Activated CD8-positive, alpha-beta T cell treated with anti-CD3 and anti-CD28 coated beads for 36 hours (primary cell): ENCODE results near the gene RBBP8NL. TPM values are rescaled to one million over a fixed set of nuclear protein-coding genes. Genes with fewer than 3 reads are reported as not detected.

Experiments
- ATAC-seq: fragments of 200-7000 bp; cut with Tn5 transposase; one replicate; pipeline ENCODE4 v1.10.0; 2021; ENCODE audit warnings: mild to moderate bottlenecking, moderate library complexity
- CTCF ChIA-PET: fragments of 350-600 bp; sonication (Branson Sonifier 250); formaldehyde crosslinking; loops from one replicate; lab custom pipeline; 2021; ENCODE audit warnings: antibody characterized with exemption; lab: Charles Lee
- POLR2A ChIA-PET: fragments of 350-600 bp; sonication (Branson Sonifier 250); formaldehyde crosslinking; loops from one replicate; lab custom pipeline; 2021; ENCODE audit warnings: antibody characterized with exemption; lab: Charles Lee
- DNase-seq: peaks from one replicate; pipeline ENCODE4 v3.0.0-alpha.2; 2020
- H3K27ac Mint-ChIP-seq: one replicate; pipeline ENCODE4 v1.8.0; 2021; ENCODE audit warnings: mild to moderate bottlenecking, mixed read lengths
- H3K27me3 Mint-ChIP-seq: one replicate; pipeline ENCODE4 v1.8.0; 2021; ENCODE audit warnings: mixed read lengths
- H3K36me3 Mint-ChIP-seq: one replicate; pipeline ENCODE4 v1.8.0; 2021; ENCODE audit warnings: low read depth, mixed read lengths
- H3K4me1 Mint-ChIP-seq: one replicate; pipeline ENCODE4 v1.8.0; 2021; ENCODE audit warnings: low read depth, mixed read lengths
- H3K4me3 Mint-ChIP-seq: one replicate; pipeline ENCODE4 v1.8.0; 2021; ENCODE audit warnings: mild to moderate bottlenecking, moderate library complexity, mixed read lengths
- H3K9me3 Mint-ChIP-seq: one replicate; pipeline ENCODE4 v1.8.0; 2021; ENCODE audit warnings: mixed read lengths
- CTCF ChIP-seq: fragments of 200-600 bp; IDR thresholded peaks from one replicate; pipeline ENCODE4 v1.8.0; 2022; ENCODE audit warnings: antibody characterized with exemption, mild to moderate bottlenecking
- intact Hi-C: fragments of 100-400 bp; cut with micrococcal nuclease; formaldehyde crosslinking; loops from one replicate; pipeline ENCODE4 v1.10.0; 2022
- total RNA-seq, 2 experiments: library from RNA; stranded (reverse); gene quantifications; one replicate each; pipeline ENCODE4 v1.2.3, GENCODE V29; 2021

Gene RBBP8NL
- total RNA-seq, 2 experiments from 2014 or later: not detected

DNA sequence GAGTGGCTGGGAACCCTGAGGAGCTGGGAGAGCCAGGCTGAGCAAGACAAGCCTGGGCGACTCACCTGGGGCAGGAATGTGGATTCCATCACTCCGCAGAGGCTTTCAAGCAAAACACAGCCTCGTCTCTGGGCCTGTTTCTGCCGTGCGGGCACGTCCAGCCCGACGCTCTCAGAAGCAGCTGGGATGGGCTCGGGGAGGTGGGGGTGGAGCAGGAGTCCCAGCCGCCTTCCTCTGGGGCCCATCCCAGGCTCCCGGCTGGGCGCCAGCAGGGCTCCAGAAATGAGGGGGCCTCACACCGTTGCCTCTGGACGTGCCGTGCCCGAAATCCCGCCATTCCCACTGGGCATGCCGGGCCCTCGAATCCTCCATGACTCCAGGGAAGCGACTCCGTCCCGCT lies 49.1 kb downstream of the RBBP8NL start:
- no peak for TF ChIP-seq CTCF
- intact Hi-C loops: no loop called here
- Mint-ChIP-seq H3K9me3 (peaks cover 4% of the 10 kb centered on the region), H3K4me3 (no peak overlapping the region), H3K36me3 (peaks cover 14% of the 10 kb centered on the region), H3K27ac (no peak overlapping the region), H3K4me1 (peaks cover 9% of the 10 kb centered on the region), H3K27me3 (no peaks in the 10 kb centered on the region)
- ATAC-seq (no peak), DNase-seq (no peak)
- ChIA-PET POLR2A (interaction anchor here (1.7 kb wide), 1 partner anchor 8 kb away, joined by 5 read pairs; the partner anchor contains the start of gene RPS21), CTCF (no interaction called here)

DNA sequence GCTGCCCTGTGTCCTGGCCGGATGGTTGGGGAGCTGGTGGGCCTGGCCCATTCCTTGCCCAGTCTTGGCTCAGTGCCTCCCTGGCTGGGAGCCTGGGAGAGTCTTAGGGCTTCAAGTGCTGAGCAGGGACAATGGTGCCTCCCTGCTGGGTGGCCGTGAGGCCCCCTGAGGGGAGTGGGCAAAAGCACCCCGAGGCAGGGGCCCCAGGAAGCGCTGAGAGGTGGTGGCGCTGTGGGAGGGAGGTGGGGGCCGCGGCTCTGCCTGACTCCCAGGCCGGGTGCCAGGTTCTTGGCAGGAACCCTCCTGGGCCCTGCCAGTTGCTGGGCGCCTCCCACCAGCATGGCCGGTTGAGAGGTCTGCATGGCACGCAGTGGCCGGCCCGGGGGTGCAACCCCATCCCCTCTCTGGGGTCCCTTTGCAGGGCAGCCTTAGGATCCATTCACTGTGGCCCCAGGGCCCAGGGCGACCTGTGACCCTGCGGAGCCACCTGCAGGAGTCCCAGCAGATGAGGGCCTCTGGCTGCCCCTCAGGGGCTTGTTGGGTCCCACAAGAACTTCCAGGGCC lies 49.6 kb downstream of the RBBP8NL start:
- ATAC-seq: no peak

GRCh38 chr20:62377064-62377461 lies 50.3 kb downstream of the RBBP8NL start:
- DNase-seq: no peak
- Mint-ChIP-seq H3K4me3 (no peak overlapping the region), H3K36me3 (peaks cover 5% of the 10 kb centered on the region), H3K4me1 (peaks cover 3% of the 10 kb centered on the region), H3K27ac (no peak overlapping the region), H3K9me3 (peaks cover 3% of the 10 kb centered on the region), H3K27me3 (peaks cover 2% of the 10 kb centered on the region)
- intact Hi-C loops: no loop called here
- ChIA-PET POLR2A (interaction anchor here (1.7 kb wide), 1 partner anchor 9 kb away, joined by 5 read pairs; the partner anchor contains the start of gene RPS21), CTCF (no interaction called here)
- TF ChIP-seq CTCF: no peak
- no peak for ATAC-seq

More for the DNA sequence above, 49.6 kb downstream of the RBBP8NL start:
- intact Hi-C loops: no loop called here
- Mint-ChIP-seq H3K4me3 (no peak overlapping the region), H3K36me3 (peaks cover 12% of the 10 kb centered on the region), H3K27me3 (peaks cover 2% of the 10 kb centered on the region), H3K4me1 (peaks cover 6% of the 10 kb centered on the region), H3K9me3 (peaks cover 4% of the 10 kb centered on the region), H3K27ac (no peak overlapping the region)
- DNase-seq: no peak
- TF ChIP-seq CTCF: no peak
- ChIA-PET CTCF (no interaction called here), POLR2A (interaction anchor here (1.7 kb wide), 1 partner anchor 9 kb away, joined by 5 read pairs; the partner anchor contains the start of gene RPS21)

- Mint-ChIP-seq H3K27me3 (peaks cover 2% of the 10 kb centered on the region), H3K9me3 (no peaks in the 10 kb centered on the region), H3K4me1 (no peaks in the 10 kb centered on the region), H3K27ac (no peak overlapping the region), H3K4me3 (no peak overlapping the region), H3K36me3 (no peaks in the 10 kb centered on the region)
- POLR2A ChIA-PET: interaction anchor here (1.1 to 1.7 kb wide), 2 partner anchors 10 kb away, joined by 3 to 5 read pairs; partner anchors contain the start of gene RPS21
- DNase-seq (no peak), ATAC-seq (no peak)
- CTCF ChIA-PET: interaction anchor here (1.7 kb wide), 1 partner anchor 12 kb away, joined by 4 read pairs; no protein-coding TSS in a partner anchor
- intact Hi-C loops: no loop called here
- no peak for TF ChIP-seq CTCF
Observed at GRCh38 chr20:62376112-62377063, 51.0 kb downstream of the RBBP8NL start.
